ENCODE measurements around the gene COL5A1. TPM values are rescaled to one million over a fixed set of nuclear protein-coding genes. Genes with fewer than 3 reads are reported as not detected.

COL5A1 gene
- total RNA-seq, 1 donor from 2014 or later = 28.9 TPM

GRCh38 chr9:134693641-134694367, 52.2 kb downstream of the COL5A1 start:
- peaks cover 3% of the 10 kb centered on the region for H3K27me3 Mint-ChIP-seq (ENCODE audit: unreplicated experiment)
- H3K4me1 Mint-ChIP-seq (ENCODE audit: low read depth, unreplicated experiment) = peaks cover 6% of the 10 kb centered on the region
- peaks cover 2% of the 10 kb centered on the region for H3K9me3 Mint-ChIP-seq (ENCODE audit: unreplicated experiment)
- H3K4me3 Mint-ChIP-seq (ENCODE audit: unreplicated experiment) = no peak overlapping the region
- no peaks in the 10 kb centered on the region for H3K36me3 Mint-ChIP-seq (ENCODE audit: unreplicated experiment)
- H3K27ac Mint-ChIP-seq (ENCODE audit: unreplicated experiment) = no peak overlapping the region
- no peak for TF ChIP-seq CTCF (IDR thresholded peaks at IDR 0.05; ENCODE audit: partially characterized antibody, unreplicated experiment)
- DNase-seq = peak; percentile 9

GRCh38 chr9:134694368-134694665, 52.7 kb downstream of the COL5A1 start:
- peaks cover 2% of the 10 kb centered on the region for H3K9me3 Mint-ChIP-seq (ENCODE audit: unreplicated experiment)
- H3K36me3 Mint-ChIP-seq (ENCODE audit: unreplicated experiment) = no peaks in the 10 kb centered on the region
- DNase-seq = no peak
- peaks cover 3% of the 10 kb centered on the region for H3K27me3 Mint-ChIP-seq (ENCODE audit: unreplicated experiment)
- H3K4me3 Mint-ChIP-seq (ENCODE audit: unreplicated experiment) = no peak overlapping the region
- peaks cover 7% of the 10 kb centered on the region for H3K4me1 Mint-ChIP-seq (ENCODE audit: low read depth, unreplicated experiment)
- no peak overlapping the region for H3K27ac Mint-ChIP-seq (ENCODE audit: unreplicated experiment)
- TF ChIP-seq CTCF (IDR thresholded peaks at IDR 0.05; ENCODE audit: partially characterized antibody, unreplicated experiment) = no peak

- no peak overlapping the region for H3K4me3 Mint-ChIP-seq (ENCODE audit: unreplicated experiment)
- peaks cover 3% of the 10 kb centered on the region for H3K27me3 Mint-ChIP-seq (ENCODE audit: unreplicated experiment)
- H3K27ac Mint-ChIP-seq (ENCODE audit: unreplicated experiment) = no peak overlapping the region
- DNase-seq = peak; percentile 12
- H3K4me1 Mint-ChIP-seq (ENCODE audit: low read depth, unreplicated experiment) = peaks cover 9% of the 10 kb centered on the region
- TF ChIP-seq CTCF (IDR thresholded peaks at IDR 0.05; ENCODE audit: partially characterized antibody, unreplicated experiment) = no peak
- no peaks in the 10 kb centered on the region for H3K36me3 Mint-ChIP-seq (ENCODE audit: unreplicated experiment)
- H3K9me3 Mint-ChIP-seq (ENCODE audit: unreplicated experiment) = peaks cover 2% of the 10 kb centered on the region
Observed at GRCh38 chr9:134694714-134695113, 53.1 kb downstream of the COL5A1 start.

GRCh38 chr9:134695144-134695543, 53.5 kb downstream of the COL5A1 start:
- DNase-seq = peak; percentile 11
- TF ChIP-seq CTCF (IDR thresholded peaks at IDR 0.05; ENCODE audit: partially characterized antibody, unreplicated experiment) = no peak
- Mint-ChIP-seq H3K9me3 (ENCODE audit: unreplicated experiment) (peaks cover 2% of the 10 kb centered on the region), H3K27me3 (ENCODE audit: unreplicated experiment) (peaks cover 3% of the 10 kb centered on the region), H3K4me1 (ENCODE audit: low read depth, unreplicated experiment) (peaks cover 8% of the 10 kb centered on the region), H3K4me3 (ENCODE audit: unreplicated experiment) (no peak overlapping the region), H3K36me3 (ENCODE audit: unreplicated experiment) (no peaks in the 10 kb centered on the region), H3K27ac (ENCODE audit: unreplicated experiment) (no peak overlapping the region)

- no peak overlapping the region for H3K4me3 Mint-ChIP-seq (ENCODE audit: unreplicated experiment)
- no peaks in the 10 kb centered on the region for H3K36me3 Mint-ChIP-seq (ENCODE audit: unreplicated experiment)
Observed at GRCh38 chr9:134696433-134696832, 54.8 kb downstream of the COL5A1 start.

More at GRCh38 chr9:134696433-134696832, 54.8 kb downstream of the COL5A1 start:
- peaks cover 3% of the 10 kb centered on the region for H3K9me3 Mint-ChIP-seq (ENCODE audit: unreplicated experiment)
- no peak overlapping the region for H3K27ac Mint-ChIP-seq (ENCODE audit: unreplicated experiment)
- no peak for DNase-seq
- TF ChIP-seq CTCF (IDR thresholded peaks at IDR 0.05; ENCODE audit: partially characterized antibody, unreplicated experiment) = no peak
- H3K27me3 Mint-ChIP-seq (ENCODE audit: unreplicated experiment) = peaks cover 5% of the 10 kb centered on the region
- peaks cover 7% of the 10 kb centered on the region for H3K4me1 Mint-ChIP-seq (ENCODE audit: low read depth, unreplicated experiment)

All from glutamatergic neuron (in vitro differentiated cells).